Osteoblast (primary cell): ENCODE measurements around the gene CD48. TPM values are rescaled to one million over a fixed set of nuclear protein-coding genes. Genes with fewer than 3 reads are reported as not detected.

Source experiments
- DNase-seq: peaks from one replicate; pipeline ENCODE4 v3.0.0; 2011; ENCODE audit warnings: low spot score, mixed read lengths; ENCODE audit not compliant: insufficient read length; ENCODE audit errors: missing footprints
- H2AFZ ChIP-seq: 2 replicates; pipeline ENCODE4 v1.6.0; 2011; ENCODE audit warnings: mild to moderate bottlenecking, low read length
- H3K27ac ChIP-seq: 2 replicates; pipeline ENCODE4 v1.5.1; 2011; ENCODE audit warnings: mild to moderate bottlenecking, low read depth, low read length, moderate library complexity
- H3K27me3 ChIP-seq: 2 replicates; pipeline ENCODE4 v1.6.0; 2012; ENCODE audit warnings: mild to moderate bottlenecking, control low read depth, inconsistent platforms, low read length, moderate library complexity; ENCODE audit not compliant: insufficient read depth
- H3K36me3 ChIP-seq: 2 replicates; pipeline ENCODE4 v1.5.1; 2011; ENCODE audit warnings: mild to moderate bottlenecking, low read length, control low read depth, moderate library complexity; ENCODE audit not compliant: insufficient read depth
- H3K4me1 ChIP-seq: 2 replicates; pipeline ENCODE4 v1.5.1; 2011; ENCODE audit warnings: mild to moderate bottlenecking, low read length, control low read depth, moderate library complexity; ENCODE audit not compliant: insufficient read depth
- H3K4me2 ChIP-seq: 2 replicates; pipeline ENCODE4 v1.6.0; 2011; ENCODE audit warnings: mild to moderate bottlenecking, low read length; ENCODE audit not compliant: insufficient read depth
- H3K4me3 ChIP-seq: fragments of 200-600 bp; sonication (generic); 3 replicates; pipeline ENCODE4 v1.5.1; 2012; ENCODE audit warnings: mild to moderate bottlenecking, low read length, inconsistent platforms; ENCODE audit not compliant: insufficient read depth
- H3K79me2 ChIP-seq: 2 replicates; pipeline ENCODE4 v1.6.0; 2012; ENCODE audit warnings: mild to moderate bottlenecking, low read length, control low read depth, inconsistent platforms; ENCODE audit not compliant: insufficient read depth
- H3K9me3 ChIP-seq: 2 replicates; pipeline ENCODE4 v1.5.1; 2011; ENCODE audit warnings: low read depth, low read length, control low read depth
- H4K20me1 ChIP-seq: 2 replicates; pipeline ENCODE4 v1.6.0; 2012; ENCODE audit warnings: mild to moderate bottlenecking, low read length, control low read depth; ENCODE audit not compliant: insufficient read depth
- CTCF ChIP-seq: IDR thresholded peaks from 2 replicates; pipeline ENCODE4 v1.5.1; 2011; ENCODE audit warnings: mild to moderate bottlenecking, low read depth, low read length, moderate library complexity; ENCODE audit errors: extremely low read depth
- total RNA-seq: library from RNA; depleted of rRNA; stranded (reverse); fragments of >200 nt; gene quantifications from 2 replicates; pipeline ENCODE4 v1.2.3, GENCODE V29; 2012

Gene CD48
- total RNA-seq, 1 donor: under 0.01 TPM

GRCh38 chr1:160748878-160749269, 37.3 kb upstream of the CD48 start:
- Histone ChIP-seq H4K20me1 (no peaks in the 10 kb centered on the region), H3K27me3 (no peaks in the 10 kb centered on the region), H3K4me3 (no peak overlapping the region), H3K4me1 (no peaks in the 10 kb centered on the region), H3K36me3 (no peaks in the 10 kb centered on the region), H3K79me2 (no peaks in the 10 kb centered on the region), H3K4me2 (no peak overlapping the region), H3K9me3 (no peaks in the 10 kb centered on the region), H3K27ac (no peak overlapping the region), H2AFZ (no peak overlapping the region)
- DNase-seq: no peak
- no peak for TF ChIP-seq CTCF

GRCh38 chr1:160748181-160748877, 36.7 kb upstream of the CD48 start:
- H4K20me1 ChIP-seq: no peaks in the 10 kb centered on the region
- no peak overlapping the region for H2AFZ ChIP-seq
- no peaks in the 10 kb centered on the region for H3K4me1 ChIP-seq
- no peak overlapping the region for H3K4me3 ChIP-seq
- TF ChIP-seq CTCF: no peak
- H3K9me3 ChIP-seq: no peaks in the 10 kb centered on the region
- H3K27ac ChIP-seq: no peak overlapping the region
- no peaks in the 10 kb centered on the region for H3K27me3 ChIP-seq
- H3K79me2 ChIP-seq: no peaks in the 10 kb centered on the region
- H3K4me2 ChIP-seq: no peak overlapping the region
- DNase-seq: no peak
- no peaks in the 10 kb centered on the region for H3K36me3 ChIP-seq

GRCh38 chr1:160747717-160748116, 36.1 kb upstream of the CD48 start:
- Histone ChIP-seq H3K27me3 (no peaks in the 10 kb centered on the region), H3K27ac (no peak overlapping the region), H3K79me2 (no peaks in the 10 kb centered on the region), H3K36me3 (no peaks in the 10 kb centered on the region), H3K4me3 (no peak overlapping the region), H3K4me1 (no peaks in the 10 kb centered on the region), H4K20me1 (no peaks in the 10 kb centered on the region), H2AFZ (no peak overlapping the region), H3K9me3 (no peaks in the 10 kb centered on the region), H3K4me2 (no peak overlapping the region)
- no peak for DNase-seq
- no peak for TF ChIP-seq CTCF

GRCh38 chr1:160746836-160747500, 35.3 kb upstream of the CD48 start:
- no peak overlapping the region for H3K4me3 ChIP-seq
- no peaks in the 10 kb centered on the region for H4K20me1 ChIP-seq
- no peaks in the 10 kb centered on the region for H3K9me3 ChIP-seq
- no peaks in the 10 kb centered on the region for H3K79me2 ChIP-seq
- TF ChIP-seq CTCF: no peak
- no peaks in the 10 kb centered on the region for H3K4me1 ChIP-seq
- no peak overlapping the region for H3K27ac ChIP-seq
- no peak overlapping the region for H2AFZ ChIP-seq
- H3K36me3 ChIP-seq: no peaks in the 10 kb centered on the region
- H3K4me2 ChIP-seq: no peak overlapping the region
- no peak for DNase-seq
- no peaks in the 10 kb centered on the region for H3K27me3 ChIP-seq
